GM23338 (cell line): ENCODE results near the gene DCLK2. TPM values are rescaled to one million over a fixed set of nuclear protein-coding genes. Genes with fewer than 3 reads are reported as not detected.

Experiments used
- ATAC-seq: fragments of 200-7000 bp; cut with Tn5 transposase; 3 replicates; pipeline ENCODE4 v1.9.1; 2020
- DNase-seq: peaks from one replicate; pipeline ENCODE4 v3.0.0-alpha.2; 2015; ENCODE audit warnings: low spot score
- H2AFZ ChIP-seq: fragments of 200-600 bp; sonication (generic); 2 replicates; pipeline ENCODE4 v1.8.0; 2016; ENCODE audit warnings: antibody characterized with exemption, mild to moderate bottlenecking, moderate library complexity
- H3F3A ChIP-seq: fragments of 200-600 bp; sonication (generic); replicated peaks from 2 replicates; pipeline ENCODE4 v1.8.0; 2017; ENCODE audit warnings: antibody characterized with exemption, mixed run types, low read depth
- H3K27ac ChIP-seq: fragments of 200-600 bp; sonication (generic); 2 replicates; pipeline ENCODE4 v1.6.1; 2016; ENCODE audit warnings: low read depth
- H3K27me3 ChIP-seq: fragments of 200-600 bp; sonication (generic); 2 replicates; pipeline ENCODE4 v1.8.0; 2016; ENCODE audit warnings: mild to moderate bottlenecking, mixed run types, moderate library complexity; ENCODE audit not compliant: insufficient read depth
- H3K36me3 ChIP-seq: fragments of 200-600 bp; sonication (generic); 2 replicates; pipeline ENCODE4 v1.8.0; 2016; ENCODE audit warnings: mild to moderate bottlenecking; ENCODE audit not compliant: insufficient read depth
- H3K4me1 ChIP-seq: fragments of 200-600 bp; sonication (generic); 2 replicates; pipeline ENCODE4 v1.8.0; 2016; ENCODE audit warnings: mild to moderate bottlenecking, moderate library complexity; ENCODE audit not compliant: insufficient read depth
- H3K4me2 ChIP-seq: fragments of 200-600 bp; sonication (generic); 2 replicates; pipeline ENCODE4 v1.7.1; 2017; ENCODE audit warnings: mixed run types
- H3K4me3 ChIP-seq: fragments of 200-600 bp; sonication (generic); 2 replicates; pipeline ENCODE4 v1.6.1; 2016; ENCODE audit warnings: mixed run types
- H3K79me2 ChIP-seq: fragments of 200-600 bp; sonication (generic); replicated peaks from 2 replicates; pipeline ENCODE4 v1.8.0; 2017; ENCODE audit warnings: mild to moderate bottlenecking; ENCODE audit not compliant: insufficient read depth
- H3K9me2 ChIP-seq: fragments of 200-600 bp; sonication (generic); 2 replicates; pipeline ENCODE4 v1.8.0; 2017; ENCODE audit not compliant: insufficient read depth
- H4K20me1 ChIP-seq: fragments of 200-600 bp; sonication (generic); replicated peaks from 2 replicates; pipeline ENCODE4 v1.8.0; 2017; ENCODE audit warnings: mild to moderate bottlenecking; ENCODE audit not compliant: insufficient read depth
- H3K27ac Mint-ChIP-seq: 2 replicates; pipeline ENCODE4 v1.8.0; 2020; ENCODE audit warnings: inconsistent platforms, mild to moderate bottlenecking, moderate library complexity, mixed read lengths
- H3K27me3 Mint-ChIP-seq: 3 replicates; pipeline ENCODE4 v1.8.0; 2022; ENCODE audit warnings: low read depth, mild to moderate bottlenecking, moderate library complexity, mixed read lengths, inconsistent platforms; ENCODE audit not compliant: insufficient read depth, poor library complexity
- H3K36me3 Mint-ChIP-seq: 3 replicates; pipeline ENCODE4 v1.8.0; 2021; ENCODE audit warnings: low read depth, mild to moderate bottlenecking, inconsistent platforms, moderate library complexity, mixed read lengths
- H3K4me1 Mint-ChIP-seq: 3 replicates; pipeline ENCODE4 v1.8.0; 2020; ENCODE audit warnings: mild to moderate bottlenecking, inconsistent platforms, mixed read lengths
- H3K4me3 Mint-ChIP-seq: 3 replicates; pipeline ENCODE4 v1.8.0; 2021; ENCODE audit warnings: moderate library complexity, mild to moderate bottlenecking, inconsistent platforms, mixed read lengths
- H3K9me3 Mint-ChIP-seq: 3 replicates; pipeline ENCODE4 v1.8.0; 2020; ENCODE audit warnings: moderate library complexity, mild to moderate bottlenecking, inconsistent platforms, mixed read lengths
- CREB1 ChIP-seq: fragments of 250-450 bp; sonication (Bioruptor Pico); IDR thresholded peaks from 2 replicates; pipeline ENCODE4 v1.5.0; 2020; ENCODE audit warnings: low read depth, mild to moderate bottlenecking, moderate library complexity
- ETS1 ChIP-seq: IDR thresholded peaks from 2 replicates; pipeline ENCODE4 v1.6.1; 2016; ENCODE audit warnings: antibody characterized with exemption
- EZH2phosphoT487 ChIP-seq: fragments of 200-600 bp; sonication (generic); IDR thresholded peaks from one replicate; pipeline ENCODE4 v1.8.1; 2018; ENCODE audit warnings: antibody characterized with exemption; ENCODE audit not compliant: unreplicated experiment
- JUNB ChIP-seq: IDR thresholded peaks from one replicate; pipeline ENCODE4 v1.6.1; 2016; ENCODE audit warnings: antibody characterized with exemption; ENCODE audit not compliant: unreplicated experiment
- POLR2AphosphoS5 ChIP-seq: IDR thresholded peaks from 2 replicates; pipeline ENCODE4 v1.6.1; 2016; ENCODE audit warnings: antibody characterized with exemption, low read depth
- STAT1 ChIP-seq: IDR thresholded peaks from one replicate; pipeline ENCODE4 v1.6.1; 2016; ENCODE audit warnings: antibody characterized with exemption; ENCODE audit not compliant: unreplicated experiment
- ZNF114 ChIP-seq: fragments of 250-450 bp; sonication (Bioruptor Pico); IDR thresholded peaks from 2 replicates; pipeline ENCODE4 v1.5.0; 2020; ENCODE audit warnings: mild to moderate bottlenecking, moderate library complexity
- ZNF331 ChIP-seq: fragments of 250-450 bp; sonication (Bioruptor Pico); IDR thresholded peaks from 2 replicates; pipeline ENCODE4 v1.5.0; 2020; ENCODE audit warnings: low read depth, mild to moderate bottlenecking, moderate library complexity
- polyA plus RNA-seq: library from polyadenylated mRNA; unstranded; fragments of >200 nt; fragmentation: Nextera tagmentation; extraction: Ambion mirVana; gene quantifications from 2 replicates; pipeline ENCODE4 v1.2.1, GENCODE V29; 2016
- total RNA-seq: library from RNA; depleted of rRNA; stranded (reverse); fragments of >200 nt; shearing (Covaris generic); gene quantifications from 2 replicates; pipeline ENCODE4 v1.2.3, GENCODE V29; 2014
- TF ChIP-seq, protein P1 (sequence below): IDR thresholded peaks from one replicate; pipeline ENCODE4 v1.6.1; 2018; ENCODE audit warnings: antibody characterized with exemption; ENCODE audit not compliant: unreplicated experiment
- TF ChIP-seq, protein P2 (sequence below), 2 experiments: fragments of 200-600 bp in 1 of 2; sonication (generic) in 1 of 2; conservative IDR thresholded peaks; 2 replicates each; pipeline versions ENCODE4 v1.5.1 to v1.6.1; 2016 to 2017; ENCODE audit warnings: antibody characterized with exemption in 2 of 2, low read depth in 2 of 2, mild to moderate bottlenecking in 2 of 2, moderate library complexity in 1 of 2

Gene DCLK2
- total and polyA plus RNA-seq, 2 experiments from 2014 or later, result 0.49 TPM; not detected in 1

GRCh38 chr4:150235808-150236271 lies 157.6 kb downstream of the DCLK2 start (continued):
- TF ChIP-seq, protein P1, sequence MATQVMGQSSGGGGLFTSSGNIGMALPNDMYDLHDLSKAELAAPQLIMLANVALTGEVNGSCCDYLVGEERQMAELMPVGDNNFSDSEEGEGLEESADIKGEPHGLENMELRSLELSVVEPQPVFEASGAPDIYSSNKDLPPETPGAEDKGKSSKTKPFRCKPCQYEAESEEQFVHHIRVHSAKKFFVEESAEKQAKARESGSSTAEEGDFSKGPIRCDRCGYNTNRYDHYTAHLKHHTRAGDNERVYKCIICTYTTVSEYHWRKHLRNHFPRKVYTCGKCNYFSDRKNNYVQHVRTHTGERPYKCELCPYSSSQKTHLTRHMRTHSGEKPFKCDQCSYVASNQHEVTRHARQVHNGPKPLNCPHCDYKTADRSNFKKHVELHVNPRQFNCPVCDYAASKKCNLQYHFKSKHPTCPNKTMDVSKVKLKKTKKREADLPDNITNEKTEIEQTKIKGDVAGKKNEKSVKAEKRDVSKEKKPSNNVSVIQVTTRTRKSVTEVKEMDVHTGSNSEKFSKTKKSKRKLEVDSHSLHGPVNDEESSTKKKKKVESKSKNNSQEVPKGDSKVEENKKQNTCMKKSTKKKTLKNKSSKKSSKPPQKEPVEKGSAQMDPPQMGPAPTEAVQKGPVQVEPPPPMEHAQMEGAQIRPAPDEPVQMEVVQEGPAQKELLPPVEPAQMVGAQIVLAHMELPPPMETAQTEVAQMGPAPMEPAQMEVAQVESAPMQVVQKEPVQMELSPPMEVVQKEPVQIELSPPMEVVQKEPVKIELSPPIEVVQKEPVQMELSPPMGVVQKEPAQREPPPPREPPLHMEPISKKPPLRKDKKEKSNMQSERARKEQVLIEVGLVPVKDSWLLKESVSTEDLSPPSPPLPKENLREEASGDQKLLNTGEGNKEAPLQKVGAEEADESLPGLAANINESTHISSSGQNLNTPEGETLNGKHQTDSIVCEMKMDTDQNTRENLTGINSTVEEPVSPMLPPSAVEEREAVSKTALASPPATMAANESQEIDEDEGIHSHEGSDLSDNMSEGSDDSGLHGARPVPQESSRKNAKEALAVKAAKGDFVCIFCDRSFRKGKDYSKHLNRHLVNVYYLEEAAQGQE, result no peak
- TF ChIP-seq ZNF331 (CRISPR knock-in tag) (no peak), ZNF114 (CRISPR knock-in tag) (no peak), STAT1 (no peak), JUNB (no peak), CREB1 (no peak), POLR2AphosphoS5 (no peak), ETS1 (no peak)
- TF ChIP-seq, protein P2, sequence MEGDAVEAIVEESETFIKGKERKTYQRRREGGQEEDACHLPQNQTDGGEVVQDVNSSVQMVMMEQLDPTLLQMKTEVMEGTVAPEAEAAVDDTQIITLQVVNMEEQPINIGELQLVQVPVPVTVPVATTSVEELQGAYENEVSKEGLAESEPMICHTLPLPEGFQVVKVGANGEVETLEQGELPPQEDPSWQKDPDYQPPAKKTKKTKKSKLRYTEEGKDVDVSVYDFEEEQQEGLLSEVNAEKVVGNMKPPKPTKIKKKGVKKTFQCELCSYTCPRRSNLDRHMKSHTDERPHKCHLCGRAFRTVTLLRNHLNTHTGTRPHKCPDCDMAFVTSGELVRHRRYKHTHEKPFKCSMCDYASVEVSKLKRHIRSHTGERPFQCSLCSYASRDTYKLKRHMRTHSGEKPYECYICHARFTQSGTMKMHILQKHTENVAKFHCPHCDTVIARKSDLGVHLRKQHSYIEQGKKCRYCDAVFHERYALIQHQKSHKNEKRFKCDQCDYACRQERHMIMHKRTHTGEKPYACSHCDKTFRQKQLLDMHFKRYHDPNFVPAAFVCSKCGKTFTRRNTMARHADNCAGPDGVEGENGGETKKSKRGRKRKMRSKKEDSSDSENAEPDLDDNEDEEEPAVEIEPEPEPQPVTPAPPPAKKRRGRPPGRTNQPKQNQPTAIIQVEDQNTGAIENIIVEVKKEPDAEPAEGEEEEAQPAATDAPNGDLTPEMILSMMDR (conservative IDR thresholded peaks at IDR 0.05; ENCODE audit: low read depth in 2 of 2), result no peak

DNA sequence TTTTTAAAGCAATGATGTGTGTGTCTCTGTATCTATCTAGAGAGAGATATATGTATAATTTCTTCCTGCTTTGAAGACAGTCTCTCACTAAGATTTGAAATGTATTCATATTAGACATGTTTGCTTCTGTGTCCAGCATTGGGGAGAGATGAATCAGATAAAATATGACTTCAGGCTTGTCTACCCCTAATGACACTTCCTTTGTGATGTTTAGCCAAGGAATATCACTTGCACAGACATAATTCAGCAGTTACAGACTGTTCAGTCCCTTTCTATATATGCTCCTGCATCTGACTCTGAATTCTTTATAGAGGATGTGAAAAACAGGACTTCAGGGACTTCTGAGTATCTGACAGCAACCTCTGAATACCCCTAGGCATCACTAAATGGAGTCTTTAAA lies 158.4 kb downstream of the DCLK2 start:
- Histone ChIP-seq H3K79me2 (no peaks in the 10 kb centered on the region), H2AFZ (no peak overlapping the region), H3K4me3 (no peak overlapping the region), H3K4me2 (no peak overlapping the region), H3K27ac (no peak overlapping the region), H3F3A (no peaks in the 10 kb centered on the region), H4K20me1 (no peaks in the 10 kb centered on the region), H3K36me3 (no peaks in the 10 kb centered on the region), H3K27me3 (no peaks in the 10 kb centered on the region), H3K9me2 (peaks cover 9% of the 10 kb centered on the region; the same call in 1 of the 2 replicates), H3K4me1 (peaks cover 13% of the 10 kb centered on the region)
- TF ChIP-seq ETS1 (no peak), EZH2phosphoT487 (no peak), POLR2AphosphoS5 (no peak), STAT1 (no peak)
- DNase-seq (no peak), ATAC-seq (no peak)
- Mint-ChIP-seq H3K4me1 (peaks cover 18% of the 10 kb centered on the region), H3K4me3 (no peak overlapping the region), H3K27ac (no peak overlapping the region), H3K27me3 (no peaks in the 10 kb centered on the region), H3K36me3 (no peaks in the 10 kb centered on the region), H3K9me3 (no peaks in the 10 kb centered on the region; the same call in 2 of the 3 replicates)
